GM18868 (cell line): ENCODE results near the gene TIMP2.
A peak's percentile ranks its signal among the peaks of the same experiment; 100 is the strongest.
"Not testable (repeated sequence)": the region's sequence is repeated elsewhere in the genome, so short reads cannot be mapped to it uniquely, and the experiment has no call there.

Experiments used
- ATAC-seq: cut with Tn5 transposase; IDR thresholded peaks from one replicate; pipeline ENCODE4 v1.9.1; 2021; ENCODE audit warnings: mild to moderate bottlenecking, moderate library complexity; ENCODE audit not compliant: unreplicated experiment

Gene TIMP2

DNA sequence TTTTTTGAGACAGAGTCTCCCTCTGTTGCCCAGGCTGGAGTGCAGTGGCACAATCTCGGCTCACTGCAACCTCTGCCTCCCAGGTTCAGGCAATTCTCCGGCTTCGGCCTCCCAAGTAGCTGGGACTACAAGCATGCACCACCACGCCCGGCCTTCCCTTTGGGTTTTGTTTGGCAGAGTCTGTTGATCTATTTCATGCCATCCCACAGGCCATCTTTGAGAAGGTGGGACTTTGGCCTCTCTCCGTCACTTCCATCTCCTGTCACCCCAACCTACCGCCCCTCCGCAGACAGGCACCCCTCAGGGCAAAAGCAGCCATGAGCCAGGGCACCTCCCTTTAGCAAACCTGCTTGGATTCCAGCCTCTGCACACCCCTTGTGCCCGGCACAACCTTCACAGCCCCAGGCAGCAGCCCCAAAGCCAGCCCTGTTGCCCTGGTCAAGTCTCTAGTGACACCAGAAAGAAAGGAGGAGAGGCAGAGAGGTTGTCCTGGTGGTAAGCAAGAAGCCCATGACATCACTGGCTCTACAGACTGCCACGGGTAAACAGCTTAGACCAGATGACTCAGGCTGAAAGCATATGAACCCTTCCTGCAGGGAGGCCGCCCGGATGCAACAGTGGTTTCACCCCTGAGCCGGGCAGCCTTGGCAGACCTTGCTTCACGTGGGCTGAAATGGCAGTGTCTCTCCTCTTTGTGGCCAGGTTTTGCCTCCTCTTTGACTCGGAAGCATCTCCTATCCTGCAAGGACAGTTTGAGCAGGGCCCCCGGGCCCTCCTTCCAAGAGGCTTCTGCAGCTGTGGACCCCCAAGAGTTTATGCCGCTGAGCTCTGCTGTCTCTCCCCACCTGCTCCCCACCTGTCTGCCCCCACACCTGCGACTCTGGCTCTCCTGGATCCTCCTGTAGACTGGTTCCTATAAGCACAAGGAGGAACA lies 8.1 kb upstream of the TIMP2 start:
- peak; percentile 83 for ATAC-seq

- no peak for ATAC-seq
Measured at GRCh38 chr17:78929908-78930775, 5.0 kb upstream of the TIMP2 start.

GRCh38 chr17:78925662-78926555 lies 722 bp upstream of the TIMP2 start:
- no peak for ATAC-seq

- no peak for ATAC-seq
Measured at GRCh38 chr17:78924481-78925151, 571 bp downstream of the TIMP2 start.

DNA sequence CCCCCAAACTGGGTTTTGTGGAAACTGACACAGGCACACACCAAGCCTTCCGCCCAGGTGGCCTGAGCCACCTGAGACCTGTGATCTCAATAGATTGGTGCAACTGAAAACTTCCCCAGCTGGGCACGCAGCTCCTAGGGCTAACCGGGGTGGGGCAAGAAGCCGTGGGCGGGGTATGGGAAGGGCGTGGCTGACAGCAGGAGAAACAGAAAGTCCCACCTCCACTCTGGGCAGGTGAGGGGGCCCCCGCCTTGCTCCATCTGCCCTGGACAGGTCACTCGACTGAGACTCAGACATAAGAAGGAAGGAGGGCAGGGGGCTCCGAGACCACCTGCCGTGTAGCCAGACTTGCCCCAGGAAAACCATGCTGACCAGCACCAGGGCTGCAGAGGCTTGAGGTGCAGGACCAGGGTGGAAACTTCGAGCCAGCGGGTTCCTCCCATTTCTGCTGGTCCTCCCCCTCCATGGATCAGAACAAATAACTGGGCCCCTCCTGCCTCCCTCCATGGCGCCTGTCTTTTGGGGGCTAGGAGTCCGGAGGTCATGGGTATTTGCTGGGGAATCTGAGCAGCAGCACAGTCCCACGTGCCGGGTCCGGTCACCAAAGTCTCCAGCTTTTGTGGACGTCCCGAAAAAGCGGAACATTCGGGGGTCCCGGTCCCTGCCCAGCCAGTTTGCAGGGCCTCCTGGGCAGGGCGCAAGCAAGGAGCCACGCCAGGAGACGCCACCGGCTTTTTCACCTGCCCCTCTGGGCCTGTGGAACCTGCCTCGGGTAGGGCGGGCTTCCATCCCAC lies 1.3 kb downstream of the TIMP2 start:
- ATAC-seq = no peak

- no peak for ATAC-seq
Measured at GRCh38 chr17:78922816-78923498, 2.2 kb downstream of the TIMP2 start.

DNA sequence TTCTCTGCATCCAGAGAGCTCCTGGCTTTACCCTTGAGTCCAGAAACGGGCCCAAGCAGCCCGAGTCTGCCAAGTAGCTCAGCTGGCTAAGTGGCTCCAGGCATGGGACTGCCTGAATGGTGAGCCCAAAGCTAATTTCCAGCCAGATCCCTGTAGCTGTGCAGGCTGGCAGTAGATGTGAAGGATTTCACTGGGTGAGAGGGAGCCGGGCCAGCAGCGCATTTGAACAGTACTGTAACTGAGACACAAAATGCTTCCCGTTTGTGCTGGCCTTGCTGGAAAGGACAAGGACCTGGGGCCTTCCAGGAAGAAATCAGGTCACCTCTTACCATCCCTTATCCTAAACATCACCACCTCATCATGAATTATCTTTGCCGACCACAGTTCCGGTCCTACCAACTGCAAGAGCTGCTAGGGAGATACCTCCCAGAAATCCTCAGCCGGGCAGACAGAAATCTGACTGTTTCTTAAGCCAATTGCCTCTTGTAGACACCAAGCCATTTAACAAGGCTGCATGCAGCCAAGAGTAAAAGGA lies 3.7 kb downstream of the TIMP2 start:
- ATAC-seq = no peak

- ATAC-seq = no peak
Measured at GRCh38 chr17:78920528-78920927, 4.7 kb downstream of the TIMP2 start.

GRCh38 chr17:78919861-78920450 lies 5.2 kb downstream of the TIMP2 start:
- no peak for ATAC-seq

GRCh38 chr17:78918979-78919378 lies 6.2 kb downstream of the TIMP2 start:
- ATAC-seq = no peak

DNA sequence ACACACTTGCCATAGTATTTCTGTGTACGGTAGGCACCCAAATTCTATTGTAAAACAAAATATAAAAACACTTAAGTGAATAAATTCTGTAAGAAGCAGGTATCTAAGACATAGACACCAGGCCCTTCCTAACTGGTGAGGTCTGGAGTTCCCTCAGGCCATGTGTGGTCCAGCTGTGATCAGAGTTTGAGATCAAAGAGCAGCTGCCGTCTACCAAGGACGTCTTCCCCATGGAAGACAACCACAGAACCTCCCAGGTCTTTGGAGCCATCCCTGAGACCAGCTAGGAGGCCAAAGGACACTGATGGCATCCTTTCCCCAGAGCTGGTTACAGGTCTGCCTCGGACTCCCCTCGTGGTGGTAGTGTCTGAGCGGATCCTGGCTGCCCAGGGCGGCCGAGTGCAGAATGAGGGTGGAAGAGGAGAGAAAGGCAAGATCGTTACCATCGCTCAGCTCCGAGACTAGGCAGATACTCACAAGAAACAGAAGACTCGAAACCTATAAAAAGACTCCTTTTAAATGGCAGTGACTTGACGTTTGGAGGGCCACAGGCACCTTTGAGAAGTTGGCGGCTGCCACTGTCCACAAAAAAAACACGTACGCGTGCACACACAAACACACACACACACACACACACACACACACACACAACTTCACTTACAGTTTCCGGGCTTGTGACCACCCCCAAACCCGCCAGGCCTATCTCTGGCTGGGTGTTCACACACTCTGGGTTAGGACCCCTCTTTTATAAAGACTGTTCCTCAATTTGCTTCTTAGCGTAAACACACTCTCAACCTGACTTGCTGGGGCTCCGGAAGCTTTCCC lies 7.5 kb downstream of the TIMP2 start:
- ATAC-seq = no peak

GRCh38 chr17:78915872-78916632 lies 9.1 kb downstream of the TIMP2 start:
- no peak for ATAC-seq

GRCh38 chr17:78913115-78913514 lies 12.1 kb downstream of the TIMP2 start:
- ATAC-seq = no peak

- ATAC-seq = no peak
Measured at GRCh38 chr17:78912082-78912481, 13.1 kb downstream of the TIMP2 start.

- ATAC-seq = not testable (repeated sequence)
Measured at GRCh38 chr17:78911543-78911942, 13.6 kb downstream of the TIMP2 start.

GRCh38 chr17:78910497-78911284 lies 14.5 kb downstream of the TIMP2 start:
- no peak for ATAC-seq
